ENCODE measurements around the gene ATRNL1. TPM values are rescaled to one million over a fixed set of nuclear protein-coding genes. Genes with fewer than 3 reads are reported as not detected.
A peak's percentile ranks its signal among the peaks of the same experiment; 100 is the strongest.

The ATRNL1 gene
- total and polyA plus RNA-seq, 2 experiments from 2014 or later: 4.8 to 29.7 TPM

GRCh38 chr10:115696747-115697146 is 603.6 kb downstream of the ATRNL1 start:
- H3F3A ChIP-seq (replicated peaks; ENCODE audit: low read depth): no peaks in the 10 kb centered on the region
- no peaks in the 10 kb centered on the region for H3K9me2 ChIP-seq (ENCODE audit: insufficient read depth)
- no peaks in the 10 kb centered on the region for H3K36me3 Mint-ChIP-seq (ENCODE audit: low read depth)
- no peaks in the 10 kb centered on the region for H3K79me2 ChIP-seq (replicated peaks; ENCODE audit: insufficient read depth)
- DNase-seq (ENCODE audit: low spot score) (no peak), ATAC-seq (no peak)
- no peaks in the 10 kb centered on the region for H3K9me3 Mint-ChIP-seq
- H3K4me3 Mint-ChIP-seq: no peak overlapping the region
- H3K4me3 ChIP-seq: no peak overlapping the region
- no peaks in the 10 kb centered on the region for H3K36me3 ChIP-seq (ENCODE audit: insufficient read depth)
- H3K27ac Mint-ChIP-seq: no peak overlapping the region
- no peak overlapping the region for H3K27ac ChIP-seq (ENCODE audit: low read depth)
- H3K27me3 Mint-ChIP-seq (ENCODE audit: insufficient read depth, low read depth, poor library complexity): peaks cover 3% of the 10 kb centered on the region
- no peak overlapping the region for H2AFZ ChIP-seq
- TF ChIP-seq POLR2AphosphoS5 (IDR thresholded peaks at IDR 0.05; ENCODE audit: low read depth) (no peak), ETS1 (IDR thresholded peaks at IDR 0.05) (no peak), ZNF331 (CRISPR knock-in tag; IDR thresholded peaks at IDR 0.05; ENCODE audit: low read depth) (no peak)
- no peaks in the 10 kb centered on the region for H3K4me1 Mint-ChIP-seq
- no peaks in the 10 kb centered on the region for H3K27me3 ChIP-seq (ENCODE audit: insufficient read depth)
- H4K20me1 ChIP-seq (replicated peaks; ENCODE audit: insufficient read depth): no peaks in the 10 kb centered on the region
- H3K4me2 ChIP-seq: no peak overlapping the region
- H3K4me1 ChIP-seq (ENCODE audit: insufficient read depth): no peaks in the 10 kb centered on the region

- Histone ChIP-seq H3K9me2 (ENCODE audit: insufficient read depth) (no peaks in the 10 kb centered on the region), H3K36me3 (ENCODE audit: insufficient read depth) (no peaks in the 10 kb centered on the region), H3K27me3 (ENCODE audit: insufficient read depth) (no peaks in the 10 kb centered on the region), H3K79me2 (replicated peaks; ENCODE audit: insufficient read depth) (no peaks in the 10 kb centered on the region), H3F3A (replicated peaks; ENCODE audit: low read depth) (no peaks in the 10 kb centered on the region), H3K4me2 (no peak overlapping the region), H4K20me1 (replicated peaks; ENCODE audit: insufficient read depth) (no peaks in the 10 kb centered on the region), H3K4me1 (ENCODE audit: insufficient read depth) (no peaks in the 10 kb centered on the region), H2AFZ (no peak overlapping the region), H3K4me3 (no peak overlapping the region), H3K27ac (ENCODE audit: low read depth) (no peak overlapping the region)
- Mint-ChIP-seq H3K4me3 (no peak overlapping the region), H3K4me1 (no peaks in the 10 kb centered on the region), H3K36me3 (ENCODE audit: low read depth) (no peaks in the 10 kb centered on the region), H3K9me3 (no peaks in the 10 kb centered on the region), H3K27me3 (ENCODE audit: insufficient read depth, low read depth, poor library complexity) (no peaks in the 10 kb centered on the region), H3K27ac (no peak overlapping the region; the same call in 1 of the 2 replicates)
- ATAC-seq (peak; percentile 35; the same call in 1 of the 3 replicates), DNase-seq (ENCODE audit: low spot score) (peak; percentile 43)
- TF ChIP-seq CTCF (conservative IDR thresholded peaks at IDR 0.05; ENCODE audit: low read depth in 2 of 2): no peak
- no peak for TF ChIP-seq STAT1 (IDR thresholded peaks at IDR 0.05; ENCODE audit: unreplicated experiment)
- TF ChIP-seq POLR2AphosphoS5 (IDR thresholded peaks at IDR 0.05; ENCODE audit: low read depth): no peak
- TF ChIP-seq NANOG (IDR thresholded peaks at IDR 0.05; ENCODE audit: borderline replicate concordance): no peak
- no peak for TF ChIP-seq JUNB (IDR thresholded peaks at IDR 0.05; ENCODE audit: unreplicated experiment)
- no peak for TF ChIP-seq ETS1 (IDR thresholded peaks at IDR 0.05)
- no peak for TF ChIP-seq REST (IDR thresholded peaks at IDR 0.05; ENCODE audit: unreplicated experiment)
- no peak for TF ChIP-seq ZNF114 (CRISPR knock-in tag; IDR thresholded peaks at IDR 0.05)
- no peak for TF ChIP-seq EZH2 (IDR thresholded peaks at IDR 0.05; ENCODE audit: low read depth, unreplicated experiment)
- no peak for TF ChIP-seq ZNF331 (CRISPR knock-in tag; IDR thresholded peaks at IDR 0.05; ENCODE audit: low read depth)
- TF ChIP-seq CREB1 (CRISPR knock-in tag; IDR thresholded peaks at IDR 0.05; ENCODE audit: low read depth): no peak
- TF ChIP-seq EZH2phosphoT487 (IDR thresholded peaks at IDR 0.05; ENCODE audit: unreplicated experiment): no peak
Observed at GRCh38 chr10:115706026-115706425, 612.9 kb downstream of the ATRNL1 start.

All from GM23338 (cell line).